Osteoblast (primary cell): Measurements from ENCODE around the gene CSNK1A1L. TPM values are rescaled to one million over a fixed set of nuclear protein-coding genes. Genes with fewer than 3 reads are reported as not detected.
"Not testable (repeated sequence)": the region's sequence is repeated elsewhere in the genome, so short reads cannot be mapped to it uniquely, and the experiment has no call there.

Experiments
- DNase-seq: peaks from one replicate; pipeline ENCODE4 v3.0.0; 2011; ENCODE audit warnings: low spot score, mixed read lengths; ENCODE audit not compliant: insufficient read length; ENCODE audit errors: missing footprints
- H2AFZ ChIP-seq: 2 replicates; pipeline ENCODE4 v1.6.0; 2011; ENCODE audit warnings: mild to moderate bottlenecking, low read length
- H3K27ac ChIP-seq: 2 replicates; pipeline ENCODE4 v1.5.1; 2011; ENCODE audit warnings: mild to moderate bottlenecking, low read depth, low read length, moderate library complexity
- H3K27me3 ChIP-seq: 2 replicates; pipeline ENCODE4 v1.6.0; 2012; ENCODE audit warnings: mild to moderate bottlenecking, control low read depth, inconsistent platforms, low read length, moderate library complexity; ENCODE audit not compliant: insufficient read depth
- H3K36me3 ChIP-seq: 2 replicates; pipeline ENCODE4 v1.5.1; 2011; ENCODE audit warnings: mild to moderate bottlenecking, low read length, control low read depth, moderate library complexity; ENCODE audit not compliant: insufficient read depth
- H3K4me1 ChIP-seq: 2 replicates; pipeline ENCODE4 v1.5.1; 2011; ENCODE audit warnings: mild to moderate bottlenecking, low read length, control low read depth, moderate library complexity; ENCODE audit not compliant: insufficient read depth
- H3K4me2 ChIP-seq: 2 replicates; pipeline ENCODE4 v1.6.0; 2011; ENCODE audit warnings: mild to moderate bottlenecking, low read length; ENCODE audit not compliant: insufficient read depth
- H3K4me3 ChIP-seq: fragments of 200-600 bp; sonication (generic); 3 replicates; pipeline ENCODE4 v1.5.1; 2012; ENCODE audit warnings: mild to moderate bottlenecking, low read length, inconsistent platforms; ENCODE audit not compliant: insufficient read depth
- H3K79me2 ChIP-seq: 2 replicates; pipeline ENCODE4 v1.6.0; 2012; ENCODE audit warnings: mild to moderate bottlenecking, low read length, control low read depth, inconsistent platforms; ENCODE audit not compliant: insufficient read depth
- H3K9me3 ChIP-seq: 2 replicates; pipeline ENCODE4 v1.5.1; 2011; ENCODE audit warnings: low read depth, low read length, control low read depth
- H4K20me1 ChIP-seq: 2 replicates; pipeline ENCODE4 v1.6.0; 2012; ENCODE audit warnings: mild to moderate bottlenecking, low read length, control low read depth; ENCODE audit not compliant: insufficient read depth
- total RNA-seq: library from RNA; depleted of rRNA; stranded (reverse); fragments of >200 nt; gene quantifications from 2 replicates; pipeline ENCODE4 v1.2.3, GENCODE V29; 2012
- TF ChIP-seq, protein P1 (sequence below): IDR thresholded peaks from 2 replicates; pipeline ENCODE4 v1.5.1; 2011; ENCODE audit warnings: mild to moderate bottlenecking, low read depth, low read length, moderate library complexity; ENCODE audit errors: extremely low read depth

The CSNK1A1L gene
- total RNA-seq, 1 donor: not detected

DNA sequence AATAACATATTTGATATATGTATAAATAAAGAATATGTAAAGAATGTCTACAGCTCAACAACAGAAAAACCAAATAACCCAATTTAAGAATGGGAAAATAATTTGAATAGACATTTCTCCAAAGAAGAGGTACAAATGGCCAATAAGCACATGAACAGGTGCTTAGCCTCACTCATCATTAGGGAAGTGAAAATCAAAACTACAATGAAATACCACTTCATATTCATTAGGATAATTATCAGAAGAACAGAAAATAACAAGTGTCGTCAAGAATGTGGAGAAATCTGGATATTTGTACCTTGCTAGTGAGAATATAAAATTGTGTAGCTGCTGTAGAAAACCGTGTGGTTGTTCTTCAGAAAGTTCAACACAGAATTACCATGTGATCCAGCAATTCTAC is 37.6 kb downstream of the CSNK1A1L start:
- Histone ChIP-seq H2AFZ (no peak overlapping the region), H3K9me3 (no peaks in the 10 kb centered on the region), H3K27ac (no peak overlapping the region), H3K79me2 (no peaks in the 10 kb centered on the region), H3K4me2 (no peak overlapping the region), H3K36me3 (no peaks in the 10 kb centered on the region), H4K20me1 (no peaks in the 10 kb centered on the region), H3K4me3 (no peak overlapping the region), H3K27me3 (no peaks in the 10 kb centered on the region), H3K4me1 (peaks cover 4% of the 10 kb centered on the region)
- DNase-seq: no peak
- TF ChIP-seq, protein P1, sequence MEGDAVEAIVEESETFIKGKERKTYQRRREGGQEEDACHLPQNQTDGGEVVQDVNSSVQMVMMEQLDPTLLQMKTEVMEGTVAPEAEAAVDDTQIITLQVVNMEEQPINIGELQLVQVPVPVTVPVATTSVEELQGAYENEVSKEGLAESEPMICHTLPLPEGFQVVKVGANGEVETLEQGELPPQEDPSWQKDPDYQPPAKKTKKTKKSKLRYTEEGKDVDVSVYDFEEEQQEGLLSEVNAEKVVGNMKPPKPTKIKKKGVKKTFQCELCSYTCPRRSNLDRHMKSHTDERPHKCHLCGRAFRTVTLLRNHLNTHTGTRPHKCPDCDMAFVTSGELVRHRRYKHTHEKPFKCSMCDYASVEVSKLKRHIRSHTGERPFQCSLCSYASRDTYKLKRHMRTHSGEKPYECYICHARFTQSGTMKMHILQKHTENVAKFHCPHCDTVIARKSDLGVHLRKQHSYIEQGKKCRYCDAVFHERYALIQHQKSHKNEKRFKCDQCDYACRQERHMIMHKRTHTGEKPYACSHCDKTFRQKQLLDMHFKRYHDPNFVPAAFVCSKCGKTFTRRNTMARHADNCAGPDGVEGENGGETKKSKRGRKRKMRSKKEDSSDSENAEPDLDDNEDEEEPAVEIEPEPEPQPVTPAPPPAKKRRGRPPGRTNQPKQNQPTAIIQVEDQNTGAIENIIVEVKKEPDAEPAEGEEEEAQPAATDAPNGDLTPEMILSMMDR: no peak

DNA sequence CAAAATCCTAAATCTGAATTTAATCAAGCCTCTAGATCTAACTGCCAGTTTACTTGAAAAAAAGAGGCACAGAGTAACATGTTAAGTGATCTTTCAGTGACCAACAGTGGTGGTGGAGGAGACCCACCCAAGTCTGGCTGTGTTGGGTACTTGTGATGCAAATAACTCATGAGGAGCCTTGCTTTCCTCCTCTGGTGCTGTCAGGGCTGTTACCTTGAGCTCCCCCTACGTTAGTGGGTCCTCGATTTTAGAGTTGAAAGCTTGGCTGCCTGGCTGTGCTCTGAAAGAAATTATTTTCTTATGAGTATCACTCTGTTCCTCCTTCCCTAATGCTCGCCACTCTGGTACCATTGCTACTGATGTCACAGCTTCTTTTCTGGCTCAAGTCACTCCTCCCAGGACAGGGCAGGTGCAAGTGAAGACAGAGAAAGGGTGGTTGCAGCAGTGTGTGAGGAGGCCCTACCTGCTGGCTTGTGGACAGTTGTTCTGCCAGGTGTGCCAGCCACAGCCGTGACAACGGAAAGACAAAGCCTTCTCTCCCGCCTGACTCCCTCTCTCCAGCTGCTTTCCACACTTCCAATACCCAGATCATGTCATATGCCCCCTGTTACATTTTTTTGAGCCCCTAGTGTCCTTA is 39.5 kb downstream of the CSNK1A1L start:
- Histone ChIP-seq H3K36me3 (no peaks in the 10 kb centered on the region), H3K27me3 (no peaks in the 10 kb centered on the region), H3K4me1 (no peaks in the 10 kb centered on the region), H3K79me2 (no peaks in the 10 kb centered on the region), H3K27ac (no peak overlapping the region), H2AFZ (no peak overlapping the region), H4K20me1 (no peaks in the 10 kb centered on the region), H3K4me3 (no peak overlapping the region), H3K4me2 (no peak overlapping the region), H3K9me3 (no peaks in the 10 kb centered on the region)
- TF ChIP-seq, protein P1: no peak
- no peak for DNase-seq

DNA sequence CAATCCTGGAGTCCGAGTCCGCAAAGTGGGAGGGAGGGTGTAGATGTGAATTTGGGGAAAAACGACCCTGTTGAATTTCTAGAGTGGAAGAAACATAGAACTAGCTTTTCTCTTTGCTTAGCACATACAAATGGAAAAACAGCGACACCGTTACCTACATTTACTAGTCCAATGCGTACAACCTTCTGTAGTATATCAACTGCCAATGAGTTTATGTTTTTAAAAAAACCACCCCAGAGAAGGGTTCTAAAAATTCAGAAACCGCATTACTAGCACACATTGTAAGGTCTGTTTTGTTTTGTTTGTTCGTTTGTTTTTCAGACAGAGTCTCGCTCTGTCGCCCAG is 45.6 kb downstream of the CSNK1A1L start:
- no peaks in the 10 kb centered on the region for H3K4me1 ChIP-seq
- H3K36me3 ChIP-seq: peaks cover 5% of the 10 kb centered on the region
- peaks cover 42% of the 10 kb centered on the region for H3K79me2 ChIP-seq
- no peaks in the 10 kb centered on the region for H3K9me3 ChIP-seq
- H3K27me3 ChIP-seq: no peaks in the 10 kb centered on the region
- TF ChIP-seq, protein P1: no peak
- peak overlapping the region; percentile 84 for H3K27ac ChIP-seq
- peak overlapping the region; percentile 88 for H3K4me2 ChIP-seq
- H3K4me3 ChIP-seq: peak overlapping the region; percentile 99
- DNase-seq: no peak
- peak overlapping the region; percentile 86 for H2AFZ ChIP-seq
- peaks cover 5% of the 10 kb centered on the region for H4K20me1 ChIP-seq

DNA sequence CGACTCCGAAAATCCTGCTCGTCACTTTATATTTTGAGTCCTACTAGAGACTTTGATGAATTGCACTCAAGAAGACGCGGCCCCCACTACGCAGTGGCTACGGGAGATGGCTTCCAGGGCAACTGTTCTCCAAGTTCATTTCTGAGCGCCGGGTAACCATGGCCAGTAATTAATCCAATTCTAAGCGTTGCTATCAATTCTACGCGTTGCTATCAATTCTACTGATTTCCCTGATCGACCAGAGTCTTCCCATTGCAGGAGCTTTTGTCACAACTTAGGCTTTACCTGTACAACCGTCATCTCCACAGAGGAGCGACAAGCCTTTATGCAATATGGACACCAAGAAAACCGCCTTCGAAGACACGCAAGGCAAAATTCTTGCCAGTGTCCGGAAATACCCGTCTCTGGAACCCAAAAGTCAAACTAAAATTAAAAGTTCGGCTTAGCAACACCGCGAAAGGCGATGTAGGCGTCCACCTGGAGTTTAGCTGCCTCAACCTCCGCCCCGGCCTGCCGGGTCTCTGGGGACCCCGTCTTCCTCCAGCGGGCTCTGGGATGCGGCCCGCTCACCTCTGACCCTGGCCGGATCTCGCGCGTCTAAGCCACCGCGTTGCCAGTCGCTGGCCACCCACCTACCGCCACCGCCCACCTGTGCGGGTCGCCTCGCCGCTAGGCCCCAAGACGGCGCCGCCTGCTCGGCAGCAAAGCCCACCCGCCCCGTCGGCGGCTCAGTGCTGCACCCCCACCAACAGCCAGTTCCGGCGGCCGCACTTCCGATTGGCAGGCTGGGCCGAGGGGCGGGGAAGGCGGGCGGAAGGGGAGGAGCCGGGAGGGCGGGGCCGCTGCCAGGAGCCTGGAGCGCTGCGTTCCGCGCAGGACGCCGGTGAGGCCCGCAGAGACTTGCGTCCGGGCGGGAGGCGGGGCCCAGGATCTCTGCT is 46.3 kb downstream of the CSNK1A1L start, which contains the start of gene SUPT20H:
SUPT20H (minus strand) TSS at position 779 of the 938 bp plus-strand sequence. CDS start 8,198 bp downstream, outside the sequence.
- TF ChIP-seq, protein P1: no peak

DNA sequence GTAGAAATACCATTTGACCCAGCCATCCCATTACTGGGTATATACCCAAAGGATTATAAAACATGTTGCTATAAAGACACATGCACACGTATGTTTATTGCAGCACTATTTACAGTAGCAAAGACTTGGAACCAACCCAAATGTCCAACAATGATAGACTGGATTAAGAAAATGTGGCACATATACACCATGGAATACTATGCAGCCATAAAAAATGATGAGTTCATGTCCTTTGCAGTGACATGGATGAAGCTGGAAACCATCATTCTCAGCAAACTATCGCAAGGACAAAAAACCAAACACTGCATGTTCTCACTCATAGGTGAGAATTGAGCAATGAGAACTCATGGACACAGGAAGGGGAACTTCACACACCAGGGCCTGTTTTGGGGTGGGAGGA is 49.2 kb downstream of the CSNK1A1L start:
- not testable (repeated sequence) for H3K4me1 ChIP-seq, H3K36me3 ChIP-seq, H2AFZ ChIP-seq, H3K27me3 ChIP-seq, H4K20me1 ChIP-seq, H3K4me2 ChIP-seq, H3K27ac ChIP-seq, DNase-seq, H3K4me3 ChIP-seq, H3K9me3 ChIP-seq
- H3K79me2 ChIP-seq: peaks cover 71% of the 10 kb centered on the region

More for the DNA sequence above, 46.3 kb downstream of the CSNK1A1L start, which contains the start of gene SUPT20H:
- Histone ChIP-seq H3K4me3 (peak within 1 kb of the TSS; percentile 99), H3K4me1 (no peaks in the 10 kb centered on the region), H3K27ac (peak within 1 kb of the TSS; percentile 84), H3K9me3 (no peaks in the 10 kb centered on the region), H3K27me3 (no peaks in the 10 kb centered on the region), H3K79me2 (peaks cover 46% of the 10 kb centered on the region), H4K20me1 (peaks cover 5% of the 10 kb centered on the region), H3K36me3 (peaks cover 5% of the 10 kb centered on the region), H2AFZ (peak within 1 kb of the TSS; percentile 93), H3K4me2 (peak within 1 kb of the TSS; percentile 88)
- peak; percentile 92 for DNase-seq
